Neuron (in vitro differentiated cells): ENCODE results near the gene RSL1D1.

ENCODE experiments used
- H2AFZ ChIP-seq: one replicate; pipeline ENCODE4 v1.6.1; 2013; ENCODE audit warnings: low read depth, mild to moderate bottlenecking, inconsistent platforms, low read length, moderate library complexity
- H3K27me3 ChIP-seq: one replicate; pipeline ENCODE4 v1.6.1; 2013; ENCODE audit warnings: low read length; ENCODE audit not compliant: insufficient read depth
- H3K36me3 ChIP-seq: one replicate; pipeline ENCODE4 v1.6.1; 2013; ENCODE audit warnings: low read length; ENCODE audit not compliant: insufficient read depth
- H3K4me1 ChIP-seq: one replicate; pipeline ENCODE4 v1.6.1; 2013; ENCODE audit warnings: low read length; ENCODE audit not compliant: insufficient read depth
- H3K4me3 ChIP-seq: 2 replicates; pipeline ENCODE4 v1.5.1; 2013; ENCODE audit warnings: mild to moderate bottlenecking, low read length, moderate library complexity
- H3K9me3 ChIP-seq: one replicate; pipeline ENCODE4 v1.6.1; 2013; ENCODE audit warnings: low read length

Gene RSL1D1

DNA sequence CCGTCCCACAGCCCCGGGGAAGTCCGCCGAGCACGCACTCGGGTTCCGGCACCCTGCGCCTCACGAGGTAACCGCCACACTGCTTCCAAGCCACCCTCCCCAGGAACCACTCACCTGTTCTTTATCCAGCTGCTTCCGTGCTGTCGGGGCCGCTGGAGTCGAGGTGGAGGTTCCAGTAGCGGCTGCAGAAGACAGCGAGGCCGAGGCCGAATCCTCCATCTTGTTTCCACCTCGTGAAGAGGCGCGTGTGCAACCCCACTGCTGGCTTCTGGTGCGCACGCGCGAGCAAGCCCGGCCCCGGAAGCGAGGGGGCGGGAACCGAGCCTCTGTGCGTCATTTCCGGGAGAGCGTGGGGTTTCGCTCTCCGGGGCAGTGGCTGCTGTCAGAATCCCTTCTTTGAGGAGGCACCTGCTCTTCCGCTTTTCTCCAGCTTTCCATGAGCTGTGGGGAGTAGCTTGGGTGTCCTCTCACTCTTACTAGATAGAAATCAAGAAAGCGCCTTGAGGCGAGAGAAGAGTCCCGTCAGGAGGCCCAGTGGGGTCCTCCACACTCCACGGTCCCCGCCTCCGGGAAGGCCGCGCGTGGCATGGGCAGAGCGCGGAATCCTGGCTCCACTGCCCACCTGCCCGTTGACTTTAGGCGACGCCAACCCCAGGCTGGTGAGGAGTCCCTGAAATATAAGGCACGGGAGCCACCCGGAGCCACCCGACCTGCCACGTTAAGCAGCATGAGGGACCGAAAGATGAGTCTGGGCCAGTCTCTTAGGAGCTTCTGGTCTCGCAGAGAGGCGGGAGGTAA lies at the start of gene RSL1D1:
RSL1D1 (minus strand) TSS at position 249 of the 798 bp plus-strand sequence; CDS start at position 219, 30 bp downstream.
- H3K36me3 ChIP-seq: peaks cover 41% of the 10 kb centered on the region
- peak within 1 kb of the TSS; percentile 78 for H2AFZ ChIP-seq
- no peaks in the 10 kb centered on the region for H3K9me3 ChIP-seq
- H3K4me3 ChIP-seq: peak within 1 kb of the TSS; percentile 95
- no peaks in the 10 kb centered on the region for H3K27me3 ChIP-seq
- peaks cover 17% of the 10 kb centered on the region for H3K4me1 ChIP-seq

DNA sequence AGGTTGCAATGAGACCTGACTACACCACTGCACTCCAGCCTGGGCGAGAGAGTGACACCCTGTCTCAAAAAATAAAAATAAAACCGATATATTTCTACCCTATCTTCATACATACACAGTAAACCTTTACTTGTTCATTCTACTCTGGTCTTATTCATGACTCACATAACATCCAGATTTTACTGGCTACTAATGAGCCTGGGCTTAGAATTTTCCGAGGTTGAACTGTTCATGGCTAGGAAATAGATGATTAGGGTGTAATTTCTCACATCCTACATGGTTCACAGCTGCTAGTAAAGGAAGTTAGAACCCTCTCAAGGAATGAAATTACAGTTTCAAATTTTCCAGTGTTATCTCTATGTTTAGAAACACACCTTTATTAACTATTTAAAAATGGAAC lies 49.7 kb upstream of the RSL1D1 start:
- H3K9me3 ChIP-seq: no peaks in the 10 kb centered on the region
- peaks cover 16% of the 10 kb centered on the region for H3K36me3 ChIP-seq
- H2AFZ ChIP-seq: no peak overlapping the region
- no peak overlapping the region for H3K4me3 ChIP-seq
- H3K4me1 ChIP-seq: no peaks in the 10 kb centered on the region
- no peaks in the 10 kb centered on the region for H3K27me3 ChIP-seq

DNA sequence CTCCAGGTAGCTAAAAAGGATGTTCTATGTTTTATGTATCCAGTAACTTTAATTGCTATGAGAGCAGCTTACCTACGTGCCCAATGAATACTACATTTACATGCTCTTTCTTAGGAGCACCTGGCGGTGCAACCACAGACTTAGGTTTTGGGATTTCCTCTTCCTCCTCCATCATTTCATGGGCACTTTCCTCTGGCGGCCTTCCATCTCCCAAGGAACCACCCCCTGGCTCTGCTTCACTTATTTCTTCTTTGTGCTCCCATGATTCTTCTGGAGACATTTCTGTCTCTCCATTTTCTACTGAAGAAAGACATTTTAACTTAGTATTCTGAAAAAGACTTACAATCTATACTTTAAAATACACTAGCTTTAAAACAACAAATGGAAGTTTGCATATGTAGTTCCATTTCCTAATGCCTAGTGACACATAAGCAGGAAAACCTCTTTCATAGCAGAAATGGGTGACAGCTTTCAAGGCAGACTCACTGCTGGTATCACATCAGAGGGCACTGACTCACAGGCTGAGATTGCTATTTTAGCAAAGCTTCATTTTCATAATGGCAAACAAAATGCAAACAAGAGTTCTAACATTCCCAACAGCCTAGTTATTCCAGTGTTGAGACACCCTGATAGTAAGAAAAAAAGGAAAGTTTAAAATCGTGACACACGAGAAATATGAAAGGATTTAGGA lies 45.3 kb upstream of the RSL1D1 start:
- Histone ChIP-seq H3K27me3 (no peaks in the 10 kb centered on the region), H2AFZ (no peak overlapping the region), H3K9me3 (no peaks in the 10 kb centered on the region), H3K4me3 (no peak overlapping the region), H3K4me1 (no peaks in the 10 kb centered on the region), H3K36me3 (peaks cover 30% of the 10 kb centered on the region)

DNA sequence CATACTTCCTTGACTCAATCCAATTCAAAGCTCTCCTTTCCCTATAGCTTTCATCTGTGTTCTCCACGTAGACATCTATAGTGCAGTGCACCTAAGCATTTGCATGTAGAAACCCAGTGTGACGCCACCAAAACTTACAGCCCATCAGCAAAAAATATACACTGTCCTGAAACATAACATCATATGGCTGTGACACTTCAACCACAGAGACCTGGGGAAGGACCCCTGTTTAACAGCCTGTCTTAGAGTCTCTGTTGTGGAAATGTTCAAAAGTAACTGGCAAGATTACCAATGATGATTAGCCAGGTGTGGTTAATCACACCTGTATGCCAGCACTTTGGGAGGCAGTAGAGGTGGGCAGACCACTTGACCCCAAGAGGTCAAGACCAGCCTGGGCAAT lies 42.2 kb upstream of the RSL1D1 start:
- H2AFZ ChIP-seq: no peak overlapping the region
- H3K9me3 ChIP-seq: no peaks in the 10 kb centered on the region
- H3K4me1 ChIP-seq: no peaks in the 10 kb centered on the region
- H3K4me3 ChIP-seq: no peak overlapping the region
- no peaks in the 10 kb centered on the region for H3K27me3 ChIP-seq
- peaks cover 38% of the 10 kb centered on the region for H3K36me3 ChIP-seq

DNA sequence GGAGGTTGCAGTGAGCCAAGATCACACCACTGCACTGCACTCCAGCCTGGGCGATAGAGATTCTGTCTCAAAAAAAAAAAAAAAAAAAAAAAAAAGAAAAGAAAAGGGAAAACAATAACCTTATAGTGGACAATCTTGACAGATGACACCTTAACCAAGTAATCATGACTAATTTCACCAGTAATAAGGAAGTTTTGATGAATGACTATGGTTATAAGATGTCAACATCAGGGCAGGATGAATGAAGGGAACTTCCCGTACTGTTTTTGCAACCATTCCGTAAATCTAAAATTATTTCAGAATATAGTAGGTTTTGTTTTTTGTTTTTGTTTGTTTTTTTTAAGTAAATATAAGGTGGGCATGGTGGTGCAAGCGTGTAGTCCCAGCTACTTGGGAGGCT lies 41.4 kb upstream of the RSL1D1 start:
- Histone ChIP-seq H3K9me3 (no peaks in the 10 kb centered on the region), H3K36me3 (peaks cover 42% of the 10 kb centered on the region), H2AFZ (no peak overlapping the region)

DNA sequence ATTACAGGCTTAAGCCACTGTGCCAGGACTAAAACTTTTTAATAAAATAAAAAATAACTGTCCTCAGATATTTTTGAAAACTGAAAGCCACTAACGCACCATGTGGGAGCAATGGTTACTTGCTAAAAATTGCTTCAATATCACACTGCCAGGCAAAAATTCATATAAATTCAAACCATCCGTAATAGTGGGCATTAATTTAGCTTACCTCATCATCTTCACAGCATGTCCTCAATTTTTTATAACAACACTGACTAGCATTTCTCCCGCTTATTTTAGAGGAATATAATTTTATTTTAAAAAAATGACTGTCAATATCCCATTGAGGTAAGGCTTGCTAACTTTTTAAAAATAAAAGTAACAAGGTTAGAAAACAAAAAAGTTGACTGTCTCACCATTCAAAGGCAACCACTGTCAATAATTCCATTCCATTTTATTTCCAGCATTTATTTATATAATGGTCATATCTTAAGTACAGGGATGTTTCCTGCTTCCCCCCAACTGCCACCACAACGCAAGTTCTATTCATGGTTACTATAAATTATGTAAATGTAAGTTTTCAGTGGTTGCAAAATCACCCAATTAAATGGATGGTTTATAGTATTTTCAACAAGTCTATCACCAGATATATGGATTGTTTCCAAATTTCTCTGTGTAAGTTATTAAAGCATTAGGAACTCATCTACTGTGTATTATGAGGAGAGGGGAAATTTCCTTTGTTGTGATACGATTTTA lies 39.1 kb upstream of the RSL1D1 start:
- H3K4me1 ChIP-seq: no peaks in the 10 kb centered on the region
- H3K4me3 ChIP-seq: no peak overlapping the region
- peaks cover 64% of the 10 kb centered on the region for H3K36me3 ChIP-seq
- no peak overlapping the region for H2AFZ ChIP-seq
- H3K27me3 ChIP-seq: no peaks in the 10 kb centered on the region
- H3K9me3 ChIP-seq: no peaks in the 10 kb centered on the region

More for the DNA sequence above, 41.4 kb upstream of the RSL1D1 start:
- no peak overlapping the region for H3K4me3 ChIP-seq
- no peaks in the 10 kb centered on the region for H3K27me3 ChIP-seq
- H3K4me1 ChIP-seq: no peaks in the 10 kb centered on the region

DNA sequence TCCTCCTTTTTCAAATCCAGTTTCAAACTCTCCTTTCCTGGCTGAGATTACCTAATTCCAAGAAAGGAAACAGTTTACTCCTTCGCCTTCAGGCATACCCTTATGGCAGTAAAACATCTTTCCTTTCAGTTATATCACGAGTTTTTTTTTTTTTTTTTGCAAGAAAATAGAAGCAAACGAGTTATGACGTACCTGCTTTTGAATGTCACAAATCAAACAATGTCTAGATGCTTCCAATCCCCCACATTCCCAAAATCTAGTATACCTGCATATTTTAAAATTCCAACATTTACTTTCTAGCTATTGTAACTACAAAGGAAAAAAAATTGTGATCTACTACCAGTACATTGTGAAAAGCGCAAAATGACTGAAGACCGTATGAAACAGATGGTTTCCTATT lies 35.5 kb upstream of the RSL1D1 start:
- Histone ChIP-seq H3K27me3 (no peaks in the 10 kb centered on the region), H3K36me3 (peaks cover 63% of the 10 kb centered on the region), H3K4me1 (no peaks in the 10 kb centered on the region), H3K4me3 (no peak overlapping the region), H3K9me3 (no peaks in the 10 kb centered on the region), H2AFZ (no peak overlapping the region)

DNA sequence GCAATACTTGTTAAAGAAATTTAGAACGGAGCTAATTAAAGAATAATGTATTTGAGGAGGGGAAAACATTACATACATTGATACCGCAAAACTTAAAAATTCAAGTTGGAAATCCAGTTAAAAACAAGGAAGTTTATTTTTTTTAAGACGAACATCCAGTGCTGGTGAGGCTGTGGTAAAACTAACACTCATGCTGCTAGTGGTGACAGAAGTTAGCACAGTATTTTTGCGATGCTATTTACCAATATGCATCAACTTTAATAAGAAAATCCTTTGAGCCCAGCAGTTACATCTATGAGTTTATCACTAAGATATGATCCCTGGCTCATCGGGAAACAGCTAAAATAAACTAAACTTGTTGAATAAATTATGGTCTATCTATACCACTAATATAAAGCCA lies 32.7 kb upstream of the RSL1D1 start:
- Histone ChIP-seq H3K4me1 (no peaks in the 10 kb centered on the region), H3K36me3 (peaks cover 75% of the 10 kb centered on the region), H3K9me3 (no peaks in the 10 kb centered on the region), H3K27me3 (no peaks in the 10 kb centered on the region), H3K4me3 (no peak overlapping the region), H2AFZ (no peak overlapping the region)

DNA sequence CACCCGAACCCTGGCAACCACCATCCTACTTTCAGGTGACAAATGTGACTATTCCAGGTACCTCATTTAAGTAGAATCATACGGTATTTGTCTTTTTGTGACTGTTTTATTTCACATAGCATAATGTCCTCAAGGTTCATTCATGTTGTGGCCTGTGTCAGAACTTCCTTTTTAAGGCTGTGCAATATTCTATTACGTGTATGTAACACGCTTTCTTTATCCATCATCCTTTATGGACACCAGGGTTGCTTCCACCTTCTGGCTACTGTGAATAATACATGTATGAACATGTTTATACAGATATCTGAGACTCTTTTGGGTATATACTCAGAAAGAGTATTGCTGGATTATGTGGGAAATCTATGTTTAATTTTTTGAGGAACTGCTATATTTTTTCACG lies 28.7 kb upstream of the RSL1D1 start:
- H3K27me3 ChIP-seq: no peaks in the 10 kb centered on the region
- peaks cover 68% of the 10 kb centered on the region for H3K36me3 ChIP-seq
- H3K4me1 ChIP-seq: no peaks in the 10 kb centered on the region
- H3K9me3 ChIP-seq: no peaks in the 10 kb centered on the region
- H2AFZ ChIP-seq: no peak overlapping the region
- no peak overlapping the region for H3K4me3 ChIP-seq

DNA sequence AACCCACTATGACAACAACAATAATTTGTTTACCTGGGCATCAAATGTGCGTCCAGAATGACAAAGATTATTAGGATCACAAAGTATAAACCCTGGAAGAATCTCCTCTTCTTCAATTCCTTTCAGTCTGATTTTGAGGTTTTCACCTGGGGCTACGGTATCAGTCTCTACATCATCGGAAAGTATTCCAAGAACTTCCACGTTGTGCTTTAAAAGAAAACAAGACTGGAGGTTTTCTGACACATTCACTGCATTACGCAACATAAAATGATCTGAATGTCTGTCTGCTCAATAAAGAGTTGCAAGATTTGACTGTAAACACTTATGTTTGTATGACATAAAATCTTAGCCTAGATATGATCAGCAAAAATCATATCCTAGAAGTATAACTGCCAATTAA lies 26.0 kb upstream of the RSL1D1 start:
- no peaks in the 10 kb centered on the region for H3K27me3 ChIP-seq
- H3K9me3 ChIP-seq: no peaks in the 10 kb centered on the region
- peaks cover 64% of the 10 kb centered on the region for H3K36me3 ChIP-seq
- H2AFZ ChIP-seq: no peak overlapping the region
- no peak overlapping the region for H3K4me3 ChIP-seq
- no peaks in the 10 kb centered on the region for H3K4me1 ChIP-seq

DNA sequence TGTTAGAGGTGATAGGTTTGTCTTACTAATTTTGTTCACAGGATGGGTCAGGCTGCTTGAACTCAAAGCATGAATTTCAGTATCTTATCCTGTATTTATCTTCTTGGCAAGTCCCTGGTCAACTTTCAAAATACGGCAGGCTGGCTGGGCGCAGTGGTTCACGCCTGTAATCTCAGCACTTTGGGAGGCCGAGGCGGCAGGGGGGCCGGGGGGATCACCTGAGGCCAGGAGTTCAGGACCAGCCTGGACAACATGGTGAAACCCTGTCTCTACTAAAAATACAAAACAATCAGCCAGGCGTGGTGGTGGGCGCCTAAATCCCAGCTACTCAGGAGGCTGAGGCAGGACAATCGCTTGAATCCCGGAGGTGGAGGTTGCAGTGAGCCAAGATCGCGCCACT lies 25.0 kb upstream of the RSL1D1 start:
- H3K4me3 ChIP-seq: no peak overlapping the region
- no peaks in the 10 kb centered on the region for H3K9me3 ChIP-seq
- H3K27me3 ChIP-seq: no peaks in the 10 kb centered on the region
- H3K36me3 ChIP-seq: peaks cover 60% of the 10 kb centered on the region
- H2AFZ ChIP-seq: no peak overlapping the region
- H3K4me1 ChIP-seq: no peaks in the 10 kb centered on the region

DNA sequence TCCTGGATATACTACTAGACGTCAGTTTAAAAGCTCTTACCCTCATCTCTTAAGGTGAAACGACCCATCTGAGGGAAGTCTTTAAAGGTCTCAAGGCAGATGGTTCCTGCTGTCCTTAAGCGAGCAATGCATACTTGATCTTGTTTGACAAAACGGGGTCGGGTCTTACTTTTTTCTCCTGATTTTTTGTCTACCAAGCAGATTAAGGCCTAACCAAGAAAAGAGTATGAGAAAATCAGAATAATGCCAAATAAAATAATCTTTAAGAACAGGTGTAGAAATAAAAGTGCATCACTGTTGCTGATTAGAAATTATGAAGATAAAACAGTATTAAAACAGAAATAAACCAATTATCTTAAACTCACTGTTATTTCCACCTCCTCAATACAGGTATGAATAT lies 24.4 kb upstream of the RSL1D1 start:
- no peaks in the 10 kb centered on the region for H3K27me3 ChIP-seq
- H3K4me1 ChIP-seq: no peaks in the 10 kb centered on the region
- H3K4me3 ChIP-seq: no peak overlapping the region
- peaks cover 60% of the 10 kb centered on the region for H3K36me3 ChIP-seq
- no peaks in the 10 kb centered on the region for H3K9me3 ChIP-seq
- no peak overlapping the region for H2AFZ ChIP-seq

DNA sequence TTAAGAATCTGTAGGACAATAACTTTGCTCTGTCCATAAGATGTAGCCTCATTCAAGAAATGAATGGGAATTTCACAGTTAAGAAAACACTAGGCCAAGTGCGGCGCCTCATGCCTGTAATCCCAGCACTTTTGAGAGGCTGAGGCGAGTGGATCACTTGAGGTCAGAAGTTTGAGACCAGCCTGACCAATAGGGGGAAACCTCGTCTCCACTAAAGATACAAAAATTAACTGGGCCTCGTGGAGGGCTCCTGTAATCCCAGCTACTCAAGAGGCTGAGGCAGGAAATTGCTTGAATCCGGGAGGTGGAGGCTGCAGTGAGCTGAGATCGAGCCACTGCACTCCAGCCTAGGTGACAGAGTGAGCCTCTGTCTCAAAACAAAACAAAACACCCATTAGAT lies 19.9 kb upstream of the RSL1D1 start:
- Histone ChIP-seq H3K4me1 (no peaks in the 10 kb centered on the region), H2AFZ (no peak overlapping the region), H3K36me3 (peaks cover 54% of the 10 kb centered on the region), H3K27me3 (no peaks in the 10 kb centered on the region), H3K9me3 (no peaks in the 10 kb centered on the region), H3K4me3 (no peak overlapping the region)
